ENCODE results near the gene LMAN1L.

DNA sequence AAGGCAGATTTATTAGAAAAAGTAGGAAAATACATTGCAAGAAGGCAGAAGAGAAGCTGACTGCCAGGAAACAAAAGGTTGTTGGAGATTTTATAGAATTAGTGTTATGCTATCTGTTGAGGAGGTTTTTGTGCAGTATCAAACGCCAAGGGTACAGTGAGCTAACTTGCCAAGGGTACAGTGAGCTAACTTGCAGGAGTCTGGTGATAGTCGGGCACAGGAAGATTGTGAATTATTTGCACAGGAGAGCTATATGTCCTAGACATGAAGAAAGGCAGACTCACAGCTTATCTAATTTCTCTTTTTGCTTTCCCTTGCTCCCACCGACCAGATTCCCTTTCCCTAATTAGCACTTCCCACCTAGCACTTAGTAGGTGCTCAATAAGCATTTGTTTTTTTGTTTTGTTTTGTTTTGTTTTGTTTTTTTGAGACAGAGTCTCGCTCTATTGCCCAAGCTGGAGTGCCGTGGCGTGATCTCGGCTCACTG is 33.4 kb upstream of the LMAN1L start:
- no peak for TF ChIP-seq POLR2AphosphoS5 (IDR thresholded peaks at IDR 0.05; ENCODE audit: borderline replicate concordance, low read depth, low read length)
- no peak for TF ChIP-seq EZH2 (IDR thresholded peaks at IDR 0.05)
- no peak for TF ChIP-seq FOXP2 (optimal IDR thresholded peaks at IDR 0.05; ENCODE audit: control extremely low read depth, extremely low read length, insufficient read depth)

Measured in SK-N-MC (cell line).